ENCODE results near the gene ROBO3. TPM values are rescaled to one million over a fixed set of nuclear protein-coding genes. Genes with fewer than 3 reads are reported as not detected.

Gene ROBO3
- total RNA-seq, 2 experiments from 2014 or later: 21.9 to 26.1 TPM

GRCh38 chr11:124882339-124883071, 17.3 kb downstream of the ROBO3 start:
- POLR2A ChIA-PET: interaction anchor here (0.6 kb wide), 1 partner anchor 17 kb away, joined by 3 read pairs; the partner anchor contains the start of gene ROBO3
- Mint-ChIP-seq H3K9me3 (ENCODE audit: low read depth) (no peaks in the 10 kb centered on the region), H3K27me3 (peaks cover 3% of the 10 kb centered on the region), H3K4me3 (no peak overlapping the region), H3K36me3 (ENCODE audit: low read depth) (no peaks in the 10 kb centered on the region), H3K4me1 (peaks cover 6% of the 10 kb centered on the region), H3K27ac (no peak overlapping the region)
- intact Hi-C loops (cut with DNase I, micrococcal nuclease): no loop called here
- no peak for ATAC-seq
- CTCF ChIA-PET: interaction anchor here (0.8 to 1.6 kb wide), 5 partner anchors 9 to 120 kb away, joined by 3 to 7 read pairs (median 4); no protein-coding TSS in a partner anchor
- DNase-seq: no peak

- H3K9me3 Mint-ChIP-seq (ENCODE audit: low read depth): no peaks in the 10 kb centered on the region
- intact Hi-C loops (cut with DNase I, micrococcal nuclease): no loop called here
Observed at GRCh38 chr11:124884340-124884739, 19.1 kb downstream of the ROBO3 start.

GRCh38 chr11:124884869-124885479, 19.7 kb downstream of the ROBO3 start:
- Mint-ChIP-seq H3K4me3 (no peak overlapping the region), H3K4me1 (peaks cover 1% of the 10 kb centered on the region), H3K27me3 (peaks cover 3% of the 10 kb centered on the region), H3K27ac (no peak overlapping the region), H3K9me3 (ENCODE audit: low read depth) (no peaks in the 10 kb centered on the region), H3K36me3 (ENCODE audit: low read depth) (no peaks in the 10 kb centered on the region)
- intact Hi-C loops (cut with DNase I, micrococcal nuclease): no loop called here
- ChIA-PET CTCF (interaction anchor here (0.6 kb wide), 1 partner anchor 46 kb away, joined by 3 read pairs; no protein-coding TSS in a partner anchor), POLR2A (no interaction called here)
- ATAC-seq: no peak
- DNase-seq: no peak

More at GRCh38 chr11:124884340-124884739, 19.1 kb downstream of the ROBO3 start:
- CTCF ChIA-PET: interaction anchor here (0.6 kb wide), 1 partner anchor 45 kb away, joined by 3 read pairs; no protein-coding TSS in a partner anchor
- Mint-ChIP-seq H3K27ac (no peak overlapping the region), H3K4me1 (peaks cover 2% of the 10 kb centered on the region), H3K4me3 (no peak overlapping the region), H3K36me3 (ENCODE audit: low read depth) (no peaks in the 10 kb centered on the region), H3K27me3 (peaks cover 3% of the 10 kb centered on the region)
- no peak for DNase-seq
- POLR2A ChIA-PET: no interaction called here
- ATAC-seq: no peak

- Mint-ChIP-seq H3K27me3 (peaks cover 3% of the 10 kb centered on the region), H3K9me3 (ENCODE audit: low read depth) (no peaks in the 10 kb centered on the region), H3K4me3 (no peak overlapping the region), H3K27ac (no peak overlapping the region), H3K36me3 (ENCODE audit: low read depth) (no peaks in the 10 kb centered on the region), H3K4me1 (no peaks in the 10 kb centered on the region)
- POLR2A ChIA-PET: interaction anchor here (1.3 kb wide), 1 partner anchor 8 kb away, joined by 3 read pairs; no protein-coding TSS in a partner anchor
- DNase-seq (no peak), ATAC-seq (no peak)
- CTCF ChIA-PET: no interaction called here
- intact Hi-C loops (cut with DNase I, micrococcal nuclease): no loop called here
Observed at GRCh38 chr11:124886476-124886875, 21.2 kb downstream of the ROBO3 start.

- ChIA-PET POLR2A (interaction anchor here (1.3 kb wide), 1 partner anchor 9 kb away, joined by 3 read pairs; no protein-coding TSS in a partner anchor), CTCF (interaction anchor here (1.0 kb wide), 1 partner anchor 21 kb away, joined by 3 read pairs; no protein-coding TSS in a partner anchor)
- intact Hi-C loops (cut with DNase I, micrococcal nuclease): no loop called here
Observed at GRCh38 chr11:124886978-124887666, 21.9 kb downstream of the ROBO3 start.

GRCh38 chr11:124887667-124888013, 22.4 kb downstream of the ROBO3 start:
- Mint-ChIP-seq H3K27ac (no peak overlapping the region), H3K9me3 (ENCODE audit: low read depth) (no peaks in the 10 kb centered on the region), H3K4me3 (no peak overlapping the region), H3K27me3 (peaks cover 3% of the 10 kb centered on the region), H3K36me3 (ENCODE audit: low read depth) (no peaks in the 10 kb centered on the region), H3K4me1 (no peaks in the 10 kb centered on the region)
- intact Hi-C loops (cut with DNase I, micrococcal nuclease): no loop called here
- ATAC-seq: no peak
- POLR2A ChIA-PET: interaction anchor here (1.3 kb wide), 1 partner anchor 10 kb away, joined by 3 read pairs; no protein-coding TSS in a partner anchor
- CTCF ChIA-PET: interaction anchor here (1.0 kb wide), 1 partner anchor 21 kb away, joined by 3 read pairs; no protein-coding TSS in a partner anchor
- no peak for DNase-seq

More at GRCh38 chr11:124886978-124887666, 21.9 kb downstream of the ROBO3 start:
- Mint-ChIP-seq H3K4me3 (no peak overlapping the region), H3K4me1 (no peaks in the 10 kb centered on the region), H3K36me3 (ENCODE audit: low read depth) (no peaks in the 10 kb centered on the region), H3K9me3 (ENCODE audit: low read depth) (no peaks in the 10 kb centered on the region), H3K27ac (no peak overlapping the region), H3K27me3 (peaks cover 3% of the 10 kb centered on the region)
- ATAC-seq: no peak
- DNase-seq: no peak

- H3K36me3 Mint-ChIP-seq (ENCODE audit: low read depth): no peaks in the 10 kb centered on the region
Observed at GRCh38 chr11:124889191-124890091, 24.2 kb downstream of the ROBO3 start.

GRCh38 chr11:124890151-124890550, 24.9 kb downstream of the ROBO3 start:
- intact Hi-C loops (cut with DNase I, micrococcal nuclease): no loop called here
- Mint-ChIP-seq H3K4me1 (no peaks in the 10 kb centered on the region), H3K4me3 (no peak overlapping the region), H3K36me3 (ENCODE audit: low read depth) (no peaks in the 10 kb centered on the region), H3K27ac (no peak overlapping the region), H3K27me3 (peaks cover 3% of the 10 kb centered on the region), H3K9me3 (ENCODE audit: low read depth) (no peaks in the 10 kb centered on the region)
- ChIA-PET CTCF (interaction anchor here (1.2 to 2.1 kb wide), 2 partner anchors 24 to 221 kb away, joined by 4 to 12 read pairs; no protein-coding TSS in a partner anchor), POLR2A (no interaction called here)
- ATAC-seq (no peak), DNase-seq (no peak)

More at GRCh38 chr11:124889191-124890091, 24.2 kb downstream of the ROBO3 start:
- Mint-ChIP-seq H3K4me3 (no peak overlapping the region), H3K27ac (no peak overlapping the region), H3K9me3 (ENCODE audit: low read depth) (no peaks in the 10 kb centered on the region), H3K27me3 (peaks cover 3% of the 10 kb centered on the region), H3K4me1 (no peaks in the 10 kb centered on the region)
- no peak for ATAC-seq
- DNase-seq: no peak
- ChIA-PET CTCF (interaction anchor here (0.7 to 1.2 kb wide), 4 partner anchors 11 to 221 kb away, joined by 3 to 6 read pairs (median 4); no protein-coding TSS in a partner anchor), POLR2A (interaction anchor here (0.7 kb wide), 1 partner anchor 1051 kb away, joined by 3 read pairs; no protein-coding TSS in a partner anchor)
- intact Hi-C loops (cut with DNase I, micrococcal nuclease): no loop called here

GRCh38 chr11:124890683-124891372, 25.6 kb downstream of the ROBO3 start:
- Mint-ChIP-seq H3K9me3 (ENCODE audit: low read depth) (no peaks in the 10 kb centered on the region), H3K36me3 (ENCODE audit: low read depth) (no peaks in the 10 kb centered on the region), H3K27ac (no peak overlapping the region), H3K4me3 (no peak overlapping the region), H3K27me3 (peaks cover 3% of the 10 kb centered on the region), H3K4me1 (no peaks in the 10 kb centered on the region)
- intact Hi-C loops (cut with DNase I, micrococcal nuclease): no loop called here
- ATAC-seq: no peak
- no peak for DNase-seq
- ChIA-PET CTCF (interaction anchor here (0.6 to 2.1 kb wide), 2 partner anchors 21 to 25 kb away, joined by 3 to 12 read pairs; no protein-coding TSS in a partner anchor), POLR2A (no interaction called here)

- H3K4me1 Mint-ChIP-seq: no peaks in the 10 kb centered on the region
- no peak overlapping the region for H3K4me3 Mint-ChIP-seq
- ChIA-PET POLR2A (no interaction called here), CTCF (interaction anchor here (2.1 kb wide), 1 partner anchor 25 kb away, joined by 12 read pairs; no protein-coding TSS in a partner anchor)
- no peak overlapping the region for H3K27ac Mint-ChIP-seq
- H3K27me3 Mint-ChIP-seq: no peaks in the 10 kb centered on the region
- DNase-seq (no peak), ATAC-seq (no peak)
- H3K9me3 Mint-ChIP-seq (ENCODE audit: low read depth): no peaks in the 10 kb centered on the region
- no peaks in the 10 kb centered on the region for H3K36me3 Mint-ChIP-seq (ENCODE audit: low read depth)
- intact Hi-C loops (cut with DNase I, micrococcal nuclease): no loop called here
Observed at GRCh38 chr11:124891373-124891861, 26.2 kb downstream of the ROBO3 start.
